ENCODE data around the gene ADNP2.

DNA sequence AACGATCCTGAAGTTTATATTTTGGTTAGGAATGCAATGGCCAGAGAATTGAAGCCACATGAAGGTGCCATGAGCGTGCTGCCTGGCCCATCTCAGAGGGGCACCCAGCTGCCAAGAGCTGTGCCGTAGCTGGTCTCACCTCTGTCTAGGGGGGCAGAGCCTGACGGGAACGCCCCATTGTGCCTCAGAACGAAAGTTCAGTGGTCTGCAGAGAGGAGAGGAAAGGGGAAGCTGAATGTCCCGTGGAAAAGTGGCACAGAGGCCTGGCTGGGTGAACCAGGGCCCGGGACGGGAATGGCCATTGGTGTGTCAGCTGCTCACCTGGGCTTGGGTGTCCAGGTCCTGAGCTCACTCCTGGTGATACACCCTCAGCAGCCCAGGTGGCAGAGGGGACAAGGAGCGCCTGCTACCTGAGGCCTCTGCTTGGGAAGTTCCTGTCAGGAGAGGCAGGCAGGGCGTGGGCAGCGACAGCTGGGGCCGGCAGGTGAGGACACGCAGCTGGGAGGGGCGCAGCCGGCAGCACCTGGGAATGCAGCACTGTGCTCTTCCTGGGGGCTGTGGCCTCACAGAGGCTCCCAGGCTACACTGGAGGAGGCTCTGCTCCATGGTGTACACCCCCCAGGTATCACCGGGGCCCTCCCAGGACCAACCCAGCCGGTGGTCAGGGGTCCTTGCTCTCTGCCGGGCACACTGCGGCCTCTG, 70.9 kb downstream of the ADNP2 start:
- TF ChIP-seq, protein P1, sequence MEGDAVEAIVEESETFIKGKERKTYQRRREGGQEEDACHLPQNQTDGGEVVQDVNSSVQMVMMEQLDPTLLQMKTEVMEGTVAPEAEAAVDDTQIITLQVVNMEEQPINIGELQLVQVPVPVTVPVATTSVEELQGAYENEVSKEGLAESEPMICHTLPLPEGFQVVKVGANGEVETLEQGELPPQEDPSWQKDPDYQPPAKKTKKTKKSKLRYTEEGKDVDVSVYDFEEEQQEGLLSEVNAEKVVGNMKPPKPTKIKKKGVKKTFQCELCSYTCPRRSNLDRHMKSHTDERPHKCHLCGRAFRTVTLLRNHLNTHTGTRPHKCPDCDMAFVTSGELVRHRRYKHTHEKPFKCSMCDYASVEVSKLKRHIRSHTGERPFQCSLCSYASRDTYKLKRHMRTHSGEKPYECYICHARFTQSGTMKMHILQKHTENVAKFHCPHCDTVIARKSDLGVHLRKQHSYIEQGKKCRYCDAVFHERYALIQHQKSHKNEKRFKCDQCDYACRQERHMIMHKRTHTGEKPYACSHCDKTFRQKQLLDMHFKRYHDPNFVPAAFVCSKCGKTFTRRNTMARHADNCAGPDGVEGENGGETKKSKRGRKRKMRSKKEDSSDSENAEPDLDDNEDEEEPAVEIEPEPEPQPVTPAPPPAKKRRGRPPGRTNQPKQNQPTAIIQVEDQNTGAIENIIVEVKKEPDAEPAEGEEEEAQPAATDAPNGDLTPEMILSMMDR (IDR thresholded peaks at IDR 0.05), result no peak
- no peak for TF ChIP-seq POLR2A (IDR thresholded peaks at IDR 0.05; ENCODE audit: low read depth)

Measured in esophagus muscularis mucosa (tissue), 3 donors.